Sigmoid colon (tissue), 4 donors: ENCODE measurements around the gene PAX9.

Experiments
- EP300 ChIP-seq, 4 donors: sonication (generic); formaldehyde crosslinking; IDR thresholded peaks; one replicate each; pipeline ENCODE4 v1.6.1; 2017; ENCODE audit warnings: antibody characterized with exemption in 4 of 4
- POLR2AphosphoS5 ChIP-seq, 4 donors: sonication (generic); formaldehyde crosslinking; IDR thresholded peaks; one replicate each; pipeline ENCODE4 v1.6.1; 2017; ENCODE audit warnings: antibody characterized with exemption in 4 of 4
- TF ChIP-seq, protein P1 (sequence below), 4 experiments: fragments of 450-650 bp in 3 of 4; fragments of 200-600 bp in 1 of 4; IDR thresholded peaks; one replicate each; pipeline ENCODE4 v1.5.1; 2016 to 2019; ENCODE audit warnings: antibody characterized with exemption in 4 of 4, mild to moderate bottlenecking in 3 of 4, moderate library complexity in 2 of 4

DNA sequence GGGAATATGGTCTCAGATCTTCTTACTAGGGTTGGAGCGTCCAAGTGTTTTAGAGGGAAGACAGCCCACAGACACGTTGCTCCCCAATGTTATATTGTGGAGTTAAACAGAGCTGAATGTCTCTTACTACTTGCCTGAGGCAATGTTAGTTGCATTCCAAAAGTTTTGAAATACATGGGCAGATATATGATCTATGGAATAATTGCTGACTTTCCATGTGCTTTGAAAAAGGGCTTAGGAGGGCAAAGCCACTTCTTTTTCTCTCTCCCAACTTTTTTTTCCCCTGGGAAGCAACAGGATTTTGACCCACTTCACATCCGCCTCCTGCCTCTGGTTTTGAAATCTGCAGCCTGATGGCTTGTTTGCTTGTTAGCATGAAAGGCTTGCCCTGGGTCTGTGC is 33.7 kb upstream of the PAX9 start:
- TF ChIP-seq, protein P1, sequence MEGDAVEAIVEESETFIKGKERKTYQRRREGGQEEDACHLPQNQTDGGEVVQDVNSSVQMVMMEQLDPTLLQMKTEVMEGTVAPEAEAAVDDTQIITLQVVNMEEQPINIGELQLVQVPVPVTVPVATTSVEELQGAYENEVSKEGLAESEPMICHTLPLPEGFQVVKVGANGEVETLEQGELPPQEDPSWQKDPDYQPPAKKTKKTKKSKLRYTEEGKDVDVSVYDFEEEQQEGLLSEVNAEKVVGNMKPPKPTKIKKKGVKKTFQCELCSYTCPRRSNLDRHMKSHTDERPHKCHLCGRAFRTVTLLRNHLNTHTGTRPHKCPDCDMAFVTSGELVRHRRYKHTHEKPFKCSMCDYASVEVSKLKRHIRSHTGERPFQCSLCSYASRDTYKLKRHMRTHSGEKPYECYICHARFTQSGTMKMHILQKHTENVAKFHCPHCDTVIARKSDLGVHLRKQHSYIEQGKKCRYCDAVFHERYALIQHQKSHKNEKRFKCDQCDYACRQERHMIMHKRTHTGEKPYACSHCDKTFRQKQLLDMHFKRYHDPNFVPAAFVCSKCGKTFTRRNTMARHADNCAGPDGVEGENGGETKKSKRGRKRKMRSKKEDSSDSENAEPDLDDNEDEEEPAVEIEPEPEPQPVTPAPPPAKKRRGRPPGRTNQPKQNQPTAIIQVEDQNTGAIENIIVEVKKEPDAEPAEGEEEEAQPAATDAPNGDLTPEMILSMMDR (IDR thresholded peaks at IDR 0.05): no peak
- no peak for TF ChIP-seq EP300 (IDR thresholded peaks at IDR 0.05)
- no peak for TF ChIP-seq POLR2AphosphoS5 (IDR thresholded peaks at IDR 0.05)
